Mesodermal cell (in vitro differentiated cells): ENCODE data around the gene GOLGA8R. TPM values are rescaled to one million over a fixed set of nuclear protein-coding genes. Genes with fewer than 3 reads are reported as not detected.
"Not testable (repeated sequence)": the region's sequence is repeated elsewhere in the genome, so short reads cannot be mapped to it uniquely, and the experiment has no call there.

ENCODE experiments used
- H3K27ac ChIP-seq: 2 replicates; pipeline ENCODE4 v1.7.0; 2013; ENCODE audit warnings: mild to moderate bottlenecking, low read depth, low read length, moderate library complexity; ENCODE audit not compliant: severe bottlenecking
- H3K36me3 ChIP-seq: 2 replicates; pipeline ENCODE4 v1.7.1; 2013; ENCODE audit warnings: mild to moderate bottlenecking, low read length, moderate library complexity; ENCODE audit not compliant: control insufficient read depth, insufficient read depth
- H3K4me1 ChIP-seq: one replicate; pipeline ENCODE4 v1.7.1; 2013; ENCODE audit warnings: mild to moderate bottlenecking, low read length; ENCODE audit not compliant: insufficient read depth, control insufficient read depth, poor library complexity, severe bottlenecking
- H3K4me3 ChIP-seq: 2 replicates; pipeline ENCODE4 v1.7.0; 2013; ENCODE audit warnings: low read length, control low read depth, mild to moderate bottlenecking; ENCODE audit not compliant: insufficient read depth, poor library complexity, severe bottlenecking; ENCODE audit errors: extremely low read depth
- H3K9me3 ChIP-seq: 2 replicates; pipeline ENCODE4 v1.7.1; 2013; ENCODE audit warnings: mild to moderate bottlenecking, low read length, moderate library complexity; ENCODE audit not compliant: control insufficient read depth
- WGBS, 2 experiments: methylation state at CpG; one replicate each; pipeline ENCODE4 v1.1.5; 2013; ENCODE audit warnings: missing lambda C conversion rate in 2 of 2; ENCODE audit not compliant: insufficient coverage in 2 of 2; 5-methylcytosine and 5-hydroxymethylcytosine counted together
- polyA plus RNA-seq, 2 experiments: library from polyadenylated mRNA; stranded (reverse); fragments of 50-300 nt; gene quantifications; one replicate each; pipeline ENCODE4 v1.2.3, GENCODE V29; 2013

GOLGA8R gene, protein sequence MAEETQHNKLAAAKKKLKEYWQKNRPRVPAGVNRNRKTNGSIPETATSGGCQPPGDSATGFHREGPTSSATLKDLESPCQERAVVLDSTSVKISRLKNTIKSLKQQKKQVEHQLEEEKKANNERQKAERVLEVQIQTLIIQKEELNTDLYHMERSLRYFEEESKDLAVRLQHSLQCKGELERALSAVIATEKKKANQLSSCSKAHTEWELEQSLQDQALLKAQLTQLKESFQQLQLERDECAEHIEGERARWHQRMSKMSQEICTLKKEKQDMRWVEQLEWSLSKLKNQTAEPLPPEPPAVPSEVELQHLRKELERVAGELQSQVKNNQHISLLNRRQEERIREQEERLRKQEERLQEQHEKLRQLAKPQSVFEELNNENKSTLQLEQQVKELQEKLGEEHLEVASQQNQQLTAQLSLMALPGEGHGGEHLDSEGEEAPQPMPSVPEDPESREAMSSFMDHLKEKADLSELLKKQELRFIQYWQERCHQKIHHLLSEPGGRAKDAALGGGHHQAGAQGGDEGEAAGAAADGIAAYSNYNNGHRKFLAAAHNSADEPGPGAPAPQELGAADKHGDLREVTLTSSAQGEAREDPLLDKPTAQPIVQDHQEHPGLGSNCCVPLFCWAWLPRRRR
- polyA plus RNA-seq (2013, experiment 1 of 2), result 0.33 TPM
- polyA plus RNA-seq (2013, experiment 2 of 2), result not detected

DNA sequence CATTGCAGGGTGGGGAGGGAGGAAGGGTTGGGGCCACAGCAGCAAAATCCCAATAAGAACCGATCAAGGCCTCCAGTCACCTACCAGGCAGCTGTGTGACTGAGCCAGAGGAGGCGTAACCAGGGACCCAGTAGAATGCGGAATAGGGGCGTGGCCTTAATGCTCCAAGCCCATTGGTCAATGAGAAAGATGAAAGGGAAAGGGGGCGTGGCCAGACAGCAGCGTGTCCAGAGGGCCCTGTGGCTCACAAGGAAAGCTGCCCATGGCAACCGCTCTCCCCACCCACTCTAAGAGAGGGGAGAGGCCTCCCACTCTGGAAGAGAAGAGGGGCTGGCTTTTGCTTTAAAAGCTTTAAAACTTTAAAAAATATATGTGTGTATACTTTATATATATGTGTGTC is at the start of gene GOLGA8R:
TSS of gene GOLGA8R (minus strand) at position 101 of the 400 bp plus-strand sequence. CDS start at position 3, 98 bp downstream.
- no CpG with 5 or more reads among the region's 7 CpGs for WGBS, 2 experiments
- not testable (repeated sequence) for H3K27ac ChIP-seq, H3K9me3 ChIP-seq, H3K36me3 ChIP-seq, H3K4me3 ChIP-seq, H3K4me1 ChIP-seq

DNA sequence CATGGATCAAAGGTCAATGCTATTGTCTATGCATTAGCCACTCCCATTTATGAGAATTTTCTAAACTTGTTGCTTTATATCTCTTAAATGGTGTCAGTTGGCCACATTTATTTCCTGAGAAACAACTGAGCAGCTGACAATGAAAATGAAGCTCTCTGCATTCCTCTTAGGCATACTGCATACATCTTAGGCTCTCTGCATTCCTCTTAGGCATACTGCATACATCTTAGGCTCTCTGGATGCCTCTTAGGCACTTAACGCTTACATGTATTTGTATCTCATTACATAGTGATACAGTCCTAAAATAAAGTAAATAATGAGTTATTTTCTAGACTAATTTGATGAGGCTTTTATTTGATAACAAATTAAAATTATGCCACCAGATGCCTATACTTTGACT is 49.8 kb upstream of the GOLGA8R start:
- not testable (repeated sequence) for H3K9me3 ChIP-seq
- no CpG with 5 or more reads among the region's 1 CpG for WGBS, 2 experiments

DNA sequence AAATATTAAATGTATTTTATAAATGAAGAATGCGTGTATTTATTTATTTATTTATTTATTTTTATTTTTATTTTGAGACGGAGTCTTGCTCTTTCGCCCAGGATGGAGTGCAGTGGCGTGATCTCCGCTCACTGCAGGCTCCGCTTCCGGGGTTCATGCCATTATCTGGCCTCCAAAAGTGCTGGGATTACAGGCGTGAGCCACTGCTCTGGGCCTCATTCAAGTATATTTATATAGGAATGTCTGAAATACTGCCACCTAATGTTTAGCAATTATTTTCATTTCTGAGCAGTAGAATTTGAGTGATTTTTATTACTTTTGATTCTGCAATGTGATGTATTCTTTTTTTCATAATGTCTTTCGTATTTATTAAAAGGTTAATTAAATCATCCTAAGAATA is 48.1 kb upstream of the GOLGA8R start:
- not testable (repeated sequence) for H3K36me3 ChIP-seq, H3K4me1 ChIP-seq, H3K4me3 ChIP-seq, H3K27ac ChIP-seq, H3K9me3 ChIP-seq
- WGBS, 2 experiments, result no CpG with 5 or more reads among the region's 9 CpGs

More for the DNA sequence above, 49.8 kb upstream of the GOLGA8R start:
- not testable (repeated sequence) for H3K36me3 ChIP-seq, H3K27ac ChIP-seq, H3K4me1 ChIP-seq, H3K4me3 ChIP-seq

DNA sequence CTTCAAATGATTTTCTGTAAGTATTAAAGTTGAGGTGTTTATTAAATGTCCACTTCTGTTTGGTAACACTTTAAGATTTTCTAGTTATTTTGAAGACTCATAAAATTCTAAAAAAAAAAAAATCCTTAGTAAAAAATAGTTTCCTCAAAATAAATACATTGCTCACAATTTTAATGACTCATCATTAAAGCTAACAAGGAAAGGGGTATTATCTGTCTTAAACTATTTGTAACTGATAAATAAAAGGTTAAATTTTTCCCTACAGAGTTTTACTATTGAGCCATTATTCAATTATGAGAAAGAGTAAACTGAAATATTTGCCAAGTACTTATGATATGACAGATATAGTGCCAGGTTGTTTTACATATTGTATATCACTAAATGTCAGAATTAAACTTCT is 38.6 kb upstream of the GOLGA8R start:
- not testable (repeated sequence) for H3K27ac ChIP-seq, H3K4me1 ChIP-seq, H3K9me3 ChIP-seq, H3K4me3 ChIP-seq, H3K36me3 ChIP-seq

DNA sequence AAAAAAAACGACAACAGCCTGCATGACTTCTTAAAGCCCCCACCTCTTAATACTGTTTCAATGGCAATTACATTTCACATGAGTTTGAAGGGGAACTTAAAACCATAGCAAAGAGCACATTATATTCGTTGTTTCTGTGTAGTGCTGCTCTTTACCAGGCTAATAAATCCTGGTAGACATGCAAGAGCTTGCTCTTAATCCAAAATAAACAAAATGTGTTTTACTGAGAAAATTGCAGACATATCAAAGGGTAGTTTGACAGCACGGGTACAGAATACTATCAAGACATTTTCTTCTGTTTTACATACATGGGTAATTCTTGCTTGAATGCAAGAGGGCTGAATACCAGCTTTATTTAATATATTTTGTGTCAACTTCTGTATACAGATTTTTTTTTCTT is 24.3 kb upstream of the GOLGA8R start:
- H3K27ac ChIP-seq, H3K4me3 ChIP-seq, H3K4me1 ChIP-seq, H3K9me3 ChIP-seq, H3K36me3 ChIP-seq: not testable (repeated sequence)
- WGBS, 2 experiments, result no CpG with 5 or more reads among the region's 3 CpGs

DNA sequence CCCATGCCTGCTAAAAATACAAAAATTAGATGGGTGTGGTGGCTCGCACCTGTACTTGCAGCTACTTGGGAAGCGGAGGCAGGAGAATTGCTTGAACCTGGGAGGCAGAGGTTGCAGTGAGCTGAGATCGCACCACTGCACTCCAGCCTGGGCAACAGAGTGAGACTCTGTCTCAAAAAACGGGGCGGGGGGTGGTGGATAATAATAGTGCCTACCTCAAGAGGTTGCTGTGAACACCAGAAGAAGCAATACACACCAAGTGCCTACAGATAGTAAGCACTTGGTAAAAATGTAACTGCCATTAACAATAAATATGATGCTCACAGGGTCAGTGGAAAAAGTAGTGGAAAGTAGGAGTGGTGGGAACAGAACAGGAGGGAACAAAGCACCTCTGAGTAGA is 21.8 kb upstream of the GOLGA8R start:
- 100% methylated on average over 2 of the region's 5 CpGs; no CpG with 5 or more reads in 1 of the 2 experiments for WGBS, 2 experiments
- not testable (repeated sequence) for H3K36me3 ChIP-seq, H3K9me3 ChIP-seq, H3K27ac ChIP-seq, H3K4me3 ChIP-seq, H3K4me1 ChIP-seq

DNA sequence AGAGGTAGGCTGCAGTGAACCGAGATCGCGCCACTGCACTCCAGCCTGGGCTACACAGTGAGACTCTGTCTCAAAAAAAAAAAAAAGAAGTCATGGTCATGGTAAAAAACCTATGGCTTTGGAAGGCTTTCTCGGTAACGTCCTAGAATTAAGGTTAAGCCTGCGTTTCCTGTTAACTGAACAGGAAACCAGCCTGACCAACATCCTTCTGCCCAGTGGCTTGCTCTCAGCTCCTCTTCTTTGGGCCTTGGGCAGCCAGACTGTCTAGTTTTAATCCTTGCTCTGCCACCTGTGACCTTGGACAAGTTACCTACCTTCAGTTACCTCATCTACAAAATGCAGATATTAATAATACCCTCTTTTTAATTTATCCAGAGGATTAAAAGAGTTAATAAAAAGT is 6.7 kb upstream of the GOLGA8R start:
- not testable (repeated sequence) for H3K27ac ChIP-seq, H3K9me3 ChIP-seq, H3K36me3 ChIP-seq, H3K4me1 ChIP-seq, H3K4me3 ChIP-seq
- 88% methylated on average over 3 of the region's 6 CpGs; no CpG with 5 or more reads in 1 of the 2 experiments for WGBS, 2 experiments

DNA sequence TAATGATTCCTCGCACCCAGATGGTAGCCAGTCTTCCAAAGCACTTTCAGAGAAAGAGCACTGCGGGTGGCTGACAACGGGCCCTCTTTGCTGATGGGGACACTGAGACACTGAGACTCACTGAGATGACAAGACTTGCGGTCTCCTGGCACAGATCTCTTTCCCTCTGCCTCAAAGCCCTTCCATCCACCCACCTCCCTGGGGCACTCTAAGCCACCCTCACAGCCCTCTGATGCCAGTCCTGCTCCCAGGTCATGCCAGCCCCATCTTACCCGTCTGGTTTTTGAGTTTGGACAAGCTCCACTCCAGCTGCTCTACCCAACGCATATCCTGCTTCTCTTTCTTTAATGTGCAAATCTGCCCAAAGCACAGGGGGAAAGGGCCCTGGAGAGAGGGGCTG is 6.4 kb downstream of the GOLGA8R start:
- H3K4me1 ChIP-seq, H3K9me3 ChIP-seq, H3K36me3 ChIP-seq, H3K27ac ChIP-seq, H3K4me3 ChIP-seq: not testable (repeated sequence)
- 70 to 91% methylated on average over 2 of the region's 6 CpGs for WGBS, 2 experiments

DNA sequence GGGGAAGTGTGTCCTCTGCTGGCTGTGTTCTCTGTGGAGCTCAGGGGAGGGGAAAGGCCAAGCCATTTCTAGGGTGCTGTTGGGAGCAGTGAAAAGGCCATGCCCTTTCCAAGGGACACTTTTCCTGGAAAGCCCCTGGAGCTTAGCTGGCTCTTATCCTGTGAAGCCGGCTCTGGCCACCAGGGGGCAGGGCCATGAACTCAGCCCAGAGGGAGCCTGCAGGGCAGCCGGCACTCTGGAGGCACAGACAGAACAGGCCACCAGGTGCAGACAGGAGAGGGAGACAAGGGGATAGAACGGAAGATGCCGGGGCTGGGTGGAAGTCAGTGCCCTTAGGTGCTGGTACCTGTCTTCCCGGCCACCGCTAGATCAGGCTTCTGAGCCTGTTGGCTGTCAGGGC is 15.1 kb downstream of the GOLGA8R start:
- not testable (repeated sequence) for H3K4me1 ChIP-seq, H3K9me3 ChIP-seq, H3K27ac ChIP-seq, H3K36me3 ChIP-seq, H3K4me3 ChIP-seq
- no CpG with 5 or more reads among the region's 6 CpGs for WGBS, 2 experiments

DNA sequence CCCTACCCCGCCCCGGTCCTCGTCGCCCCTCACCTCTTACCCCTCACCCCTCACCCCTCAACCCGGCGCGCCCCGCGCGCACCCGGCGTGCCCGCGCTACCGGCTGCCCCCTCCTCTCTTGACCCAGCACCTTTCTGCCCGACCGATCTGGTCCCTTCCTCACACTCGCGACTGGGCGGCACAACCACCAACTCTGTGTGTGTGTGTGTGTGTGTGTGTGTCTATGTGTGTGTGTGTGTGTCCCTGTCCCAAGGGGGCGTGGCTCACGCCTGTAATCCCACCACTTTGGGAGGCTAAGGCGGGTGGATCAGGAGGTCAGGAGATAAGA is 20.4 kb downstream of the GOLGA8R start:
- H3K9me3 ChIP-seq, H3K27ac ChIP-seq, H3K4me3 ChIP-seq, H3K4me1 ChIP-seq, H3K36me3 ChIP-seq: not testable (repeated sequence)
- no CpG with 5 or more reads among the region's 23 CpGs for WGBS, 2 experiments
